RWPE1 (cell line): Measurements from ENCODE around the gene PPM1G.
A peak's percentile ranks its signal among the peaks of the same experiment; 100 is the strongest.

Experiments used
- CTCF ChIA-PET: fragments of 350-600 bp; sonication (Branson Sonifier 250); formaldehyde crosslinking; extraction: SDS; loops from one replicate; lab custom pipeline; 2021; lab: Yijun Ruan, JAX
- POLR2A ChIA-PET: fragments of 400-600 bp; formaldehyde crosslinking; extraction: SDS; loops from one replicate; lab custom pipeline; 2020; ENCODE audit warnings: antibody characterized with exemption; ENCODE audit not compliant: low non-redundant PET; lab: Yijun Ruan, JAX
- DNase-seq: peaks from one replicate; pipeline ENCODE4 v3.0.0; 2012; ENCODE audit warnings: low spot score
- H3K27ac ChIP-seq: fragments of 450-650 bp; 2 replicates; pipeline ENCODE4 v1.5.1; 2017
- TF ChIP-seq, protein P1 (sequence below): fragments of 450-650 bp; conservative IDR thresholded peaks from 2 replicates; pipeline ENCODE4 v1.5.1; 2017; ENCODE audit warnings: low read depth, mild to moderate bottlenecking

The PPM1G gene

DNA sequence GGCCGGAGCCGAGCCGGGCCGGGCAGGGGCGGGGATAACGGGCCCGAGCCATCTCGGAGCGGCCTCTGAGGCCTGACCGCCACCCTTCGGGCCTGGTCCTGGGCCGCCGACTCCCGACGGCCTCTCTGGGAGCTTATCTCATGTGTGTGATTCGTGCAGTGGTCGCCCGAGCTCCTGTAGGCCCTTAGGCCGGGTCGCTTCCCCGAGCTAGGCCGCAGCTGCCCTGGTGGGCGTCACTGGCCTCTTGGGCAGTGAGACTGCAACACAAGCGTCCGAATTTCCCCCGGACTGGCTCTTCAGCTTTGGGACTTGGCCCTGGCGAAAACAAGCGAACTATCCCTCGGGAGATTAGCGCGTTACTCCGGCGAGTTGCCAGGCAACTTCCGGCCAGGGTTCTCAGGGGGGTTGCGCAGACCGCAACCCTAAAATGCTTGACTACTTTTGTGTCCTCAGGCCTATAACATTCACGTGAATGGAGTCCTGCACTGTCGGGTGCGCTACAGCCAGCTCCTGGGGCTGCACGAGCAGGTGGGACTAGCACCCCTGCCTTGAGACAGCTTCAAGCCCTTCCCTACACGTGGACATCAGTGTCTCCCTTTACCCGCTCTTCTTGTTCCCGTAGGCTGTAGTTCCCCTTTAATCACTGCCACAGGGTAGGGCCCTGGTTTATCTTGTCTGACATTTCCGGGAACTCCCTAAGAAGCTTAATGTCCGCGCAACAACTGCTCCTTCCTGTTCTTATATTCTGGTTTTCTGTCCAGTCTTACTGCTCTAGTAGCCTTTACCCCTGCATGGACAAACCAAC, 38.4 kb downstream of the PPM1G start:
- H3K27ac ChIP-seq, result peak overlapping the region; percentile 85
- ChIA-PET POLR2A (interaction anchor here (0.6 kb wide), 1 partner anchor 25 kb away, joined by 4 read pairs; no protein-coding TSS in a partner anchor), CTCF (interaction anchor here (0.8 to 0.9 kb wide), 2 partner anchors 15 to 50 kb away, joined by 3 to 4 read pairs; partner anchors contain the start of gene GTF3C2)
- TF ChIP-seq, protein P1, sequence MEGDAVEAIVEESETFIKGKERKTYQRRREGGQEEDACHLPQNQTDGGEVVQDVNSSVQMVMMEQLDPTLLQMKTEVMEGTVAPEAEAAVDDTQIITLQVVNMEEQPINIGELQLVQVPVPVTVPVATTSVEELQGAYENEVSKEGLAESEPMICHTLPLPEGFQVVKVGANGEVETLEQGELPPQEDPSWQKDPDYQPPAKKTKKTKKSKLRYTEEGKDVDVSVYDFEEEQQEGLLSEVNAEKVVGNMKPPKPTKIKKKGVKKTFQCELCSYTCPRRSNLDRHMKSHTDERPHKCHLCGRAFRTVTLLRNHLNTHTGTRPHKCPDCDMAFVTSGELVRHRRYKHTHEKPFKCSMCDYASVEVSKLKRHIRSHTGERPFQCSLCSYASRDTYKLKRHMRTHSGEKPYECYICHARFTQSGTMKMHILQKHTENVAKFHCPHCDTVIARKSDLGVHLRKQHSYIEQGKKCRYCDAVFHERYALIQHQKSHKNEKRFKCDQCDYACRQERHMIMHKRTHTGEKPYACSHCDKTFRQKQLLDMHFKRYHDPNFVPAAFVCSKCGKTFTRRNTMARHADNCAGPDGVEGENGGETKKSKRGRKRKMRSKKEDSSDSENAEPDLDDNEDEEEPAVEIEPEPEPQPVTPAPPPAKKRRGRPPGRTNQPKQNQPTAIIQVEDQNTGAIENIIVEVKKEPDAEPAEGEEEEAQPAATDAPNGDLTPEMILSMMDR, result no peak
- DNase-seq, result peak; percentile 26

DNA sequence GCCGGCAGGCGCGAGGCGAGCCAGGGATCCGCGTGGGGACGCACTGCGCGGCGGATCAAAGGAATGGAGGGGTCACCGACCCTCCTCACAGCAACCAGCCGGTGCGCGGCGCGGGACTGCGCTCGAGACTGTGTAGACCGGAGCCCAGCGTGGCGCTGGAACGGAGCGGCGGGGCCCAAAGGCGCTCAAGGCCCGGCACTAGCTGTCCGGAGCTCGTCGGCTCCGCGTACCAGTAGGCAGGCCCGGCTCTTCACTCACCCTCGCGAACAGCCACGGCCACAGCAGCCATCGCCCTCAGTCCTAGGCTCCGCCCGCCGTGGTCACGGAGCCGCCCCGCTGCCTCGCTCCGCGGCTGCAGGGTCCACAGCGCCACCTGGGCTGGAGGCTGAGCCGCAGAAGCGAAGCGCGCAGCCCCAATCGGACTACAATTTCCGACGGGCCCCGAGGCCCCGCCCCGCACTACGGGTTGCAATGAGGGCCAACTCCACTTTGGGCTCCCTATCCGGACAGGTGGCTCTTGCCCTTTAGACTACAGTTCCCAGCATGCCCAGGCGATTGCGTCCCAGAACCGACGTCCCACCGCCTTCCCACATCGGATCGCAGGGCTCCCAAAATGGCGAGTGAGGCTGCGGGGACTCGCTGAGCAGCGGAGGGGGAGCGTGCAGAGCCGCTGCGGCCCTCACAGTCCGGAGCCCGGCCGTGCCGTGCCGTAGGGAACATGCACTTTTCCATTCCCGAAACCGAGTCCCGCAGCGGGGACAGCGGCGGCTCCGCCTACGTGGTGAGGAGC, 39.2 kb downstream of the PPM1G start, which contains the start of the genes EIF2B4 and SNX17:
TSS of gene EIF2B4 (minus strand) at position 313 of the 790 bp plus-strand sequence. CDS start at position 289, 24 bp downstream.
TSS of gene SNX17 (plus strand) at position 591 of the 790 bp plus-strand sequence. CDS start at position 719, 128 bp downstream.
- TF ChIP-seq, protein P1, result peak; percentile 89
- POLR2A ChIA-PET, result interaction anchor here (0.7 kb wide), 1 partner anchor 10 kb away, joined by 3 read pairs; no protein-coding TSS in a partner anchor

DNA sequence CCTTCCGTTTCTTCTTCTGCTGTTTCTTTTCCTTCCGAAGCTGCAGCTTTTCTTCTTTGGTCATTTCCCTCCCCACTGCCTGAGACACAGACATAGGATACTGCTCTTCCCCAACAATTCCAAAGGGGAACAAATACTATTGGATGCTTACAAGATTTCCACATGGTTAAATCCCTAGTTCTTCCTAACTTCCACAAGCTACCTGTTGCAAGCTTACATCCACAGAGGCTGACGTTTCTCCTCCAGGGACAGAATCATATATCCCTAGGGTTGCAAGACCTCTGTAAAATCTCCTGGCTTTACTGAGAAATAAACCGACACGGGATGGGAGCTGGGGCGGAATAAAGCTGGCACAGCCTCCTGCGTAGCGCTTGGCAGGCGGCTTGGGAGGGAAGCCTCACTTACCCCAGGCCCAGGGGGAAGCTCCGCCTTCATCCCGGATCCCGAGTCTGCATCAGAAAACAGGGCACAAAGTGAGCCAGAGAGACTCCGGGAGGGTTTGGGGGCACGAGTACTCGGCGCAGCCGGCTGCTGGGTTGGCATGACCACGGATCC, 39.8 kb downstream of the PPM1G start:
- ChIA-PET CTCF (interaction anchor here (0.6 to 1.7 kb wide), 8 partner anchors 9 to 104 kb away, joined by 3 to 8 read pairs (median 3); partner anchors contain the start of gene GTF3C2), POLR2A (interaction anchor here (0.7 kb wide), 1 partner anchor 9 kb away, joined by 3 read pairs; no protein-coding TSS in a partner anchor)
- H3K27ac ChIP-seq, result peak overlapping the region; percentile 85
- peak; percentile 73 for DNase-seq
- TF ChIP-seq, protein P1, result no peak

More for the DNA sequence above, 39.2 kb downstream of the PPM1G start, which contains the start of the genes EIF2B4 and SNX17:
- CTCF ChIA-PET, result interaction anchor here (0.6 to 1.7 kb wide), 9 partner anchors 10 to 105 kb away, joined by 3 to 8 read pairs (median 3); partner anchors contain the start of gene GTF3C2
- H3K27ac ChIP-seq, result peak within 1 kb of the TSS; percentile 85
- DNase-seq, result peak; percentile 94

DNA sequence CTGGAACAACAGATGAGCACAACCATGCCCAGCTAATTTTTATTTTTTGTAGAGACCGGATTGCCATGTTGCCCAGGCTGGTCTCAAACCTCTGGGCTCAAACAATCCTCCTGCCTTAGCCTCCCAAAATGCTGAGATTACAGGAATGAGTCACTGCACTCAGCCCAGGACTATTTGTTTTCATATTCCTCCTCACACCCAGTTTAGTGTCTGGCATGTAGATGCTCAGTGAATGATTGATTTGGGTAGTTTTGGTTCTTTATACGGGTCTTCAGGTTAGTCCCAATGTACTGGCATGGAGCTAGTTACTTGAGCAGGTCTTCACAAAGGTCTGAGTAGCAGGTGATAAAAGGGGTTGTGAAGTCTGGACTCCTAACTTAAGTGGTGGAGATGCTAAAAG, 45.5 kb downstream of the PPM1G start:
- POLR2A ChIA-PET, result no interaction called here
- DNase-seq, result no peak
- 0 out of 2 replicates have a peak overlapping the region, but pooled peaks have one; percentile 6 for H3K27ac ChIP-seq
- CTCF ChIA-PET, result interaction anchor here (1.1 kb wide), 1 partner anchor 38 kb away, joined by 3 read pairs; no protein-coding TSS in a partner anchor
- TF ChIP-seq, protein P1, result no peak

DNA sequence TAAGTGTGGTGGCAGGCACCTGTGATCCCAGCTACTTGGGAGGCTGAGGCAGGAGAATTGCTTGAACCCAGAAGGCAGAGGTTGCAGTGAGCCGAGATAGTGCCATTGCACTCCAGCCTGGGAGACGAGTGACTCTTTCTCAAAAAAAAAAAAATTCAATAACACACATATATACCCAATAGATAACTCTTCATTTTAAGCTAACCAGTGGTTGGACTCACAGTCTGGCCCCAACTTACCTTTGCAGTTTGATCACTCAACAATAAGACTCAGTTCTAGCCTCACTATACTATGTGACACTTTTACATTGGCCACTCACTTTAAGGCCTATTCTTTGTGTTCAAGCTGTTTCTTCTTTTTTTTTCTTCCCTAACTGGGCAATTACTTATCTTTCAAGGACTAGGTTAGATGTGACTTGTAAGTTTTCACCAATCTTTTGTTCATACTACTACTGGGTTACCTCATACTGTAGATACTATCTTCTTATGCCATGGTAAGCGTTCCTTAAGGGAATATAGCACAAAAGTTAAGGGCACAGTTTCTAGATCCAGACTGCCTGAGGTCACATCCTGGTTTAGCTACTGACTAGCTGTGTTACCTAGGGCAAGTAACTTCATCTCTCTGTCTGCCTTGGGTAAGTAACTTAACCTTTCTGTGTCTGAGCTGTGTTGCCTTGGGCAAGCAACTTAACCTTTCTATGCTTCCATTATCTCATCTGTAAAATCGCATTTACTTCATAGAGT, 46.5 kb downstream of the PPM1G start:
- ChIA-PET CTCF (no interaction called here), POLR2A (no interaction called here)
- H3K27ac ChIP-seq, result no peak overlapping the region
- TF ChIP-seq, protein P1, result no peak
- no peak for DNase-seq
